ENCODE results near the gene ZNF799.

The ZNF799 gene

DNA sequence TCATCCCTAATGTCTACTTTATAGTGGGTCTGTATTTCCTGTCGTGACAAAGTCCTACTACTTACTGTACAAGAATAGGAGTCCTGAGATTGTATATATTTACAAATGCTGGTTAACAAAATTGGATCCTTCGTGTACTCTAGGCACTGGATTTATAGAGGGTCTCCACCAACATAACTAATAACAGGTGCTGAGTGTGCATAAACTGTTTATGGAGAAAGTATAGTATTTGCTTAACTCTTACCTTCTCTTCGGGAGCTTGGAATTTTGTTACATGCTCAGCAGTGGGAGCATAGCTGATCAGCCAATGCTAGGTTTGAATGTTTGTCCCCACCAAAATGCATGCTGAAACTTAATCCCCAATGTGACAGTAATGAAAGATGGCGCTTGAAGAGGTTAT lies 47.7 kb downstream of the ZNF799 start:
- no peak for DNase-seq

DNA sequence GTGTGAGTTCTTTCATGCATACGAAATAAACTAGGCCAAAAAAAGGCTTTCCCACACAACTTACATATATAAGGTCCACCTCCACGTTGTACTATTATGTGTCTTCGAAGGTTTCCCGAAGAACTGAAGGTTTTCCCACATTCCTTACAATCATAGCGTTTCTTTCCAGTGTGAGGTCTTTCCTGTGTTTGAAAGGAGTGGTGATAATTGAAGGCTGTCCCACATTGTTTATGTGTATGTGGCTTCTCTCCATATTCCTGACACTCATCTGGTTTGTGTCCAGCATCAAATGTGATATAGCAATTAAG lies 50.2 kb downstream of the ZNF799 start:
- peak; percentile 26 for DNase-seq

DNA sequence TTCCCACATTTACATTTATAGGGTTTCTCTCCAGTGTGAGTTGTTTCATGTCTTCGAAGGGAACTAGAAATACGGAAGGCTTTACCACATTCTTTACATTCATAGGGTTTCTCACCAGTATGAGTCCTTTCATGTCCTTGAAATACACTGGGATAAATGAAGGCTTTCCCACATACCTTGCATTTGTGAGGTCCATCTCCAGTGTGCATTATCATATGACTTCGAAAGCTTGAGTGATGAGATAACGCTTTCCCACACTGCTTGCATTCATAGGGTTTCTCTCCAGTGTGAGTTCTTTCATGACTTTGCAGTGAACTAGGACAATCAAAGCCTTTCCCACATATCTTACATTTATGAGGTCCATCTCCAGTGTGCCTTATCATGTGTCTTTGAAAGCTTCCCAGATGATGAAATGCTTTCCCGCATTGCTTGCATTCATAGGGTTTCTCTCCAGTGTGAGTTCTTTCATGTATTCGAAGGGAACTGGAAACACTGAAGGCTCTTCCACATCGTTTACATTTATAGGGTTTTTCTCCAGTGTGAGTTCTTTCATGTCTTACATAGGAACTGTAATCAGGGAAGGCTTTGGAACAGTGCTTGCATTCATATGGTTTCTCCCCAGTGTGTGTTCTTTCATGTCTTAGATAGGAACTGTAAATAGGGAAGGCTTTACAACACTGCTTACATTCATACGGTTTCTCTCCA lies 50.7 kb downstream of the ZNF799 start:
- DNase-seq = peak; percentile 31

DNA sequence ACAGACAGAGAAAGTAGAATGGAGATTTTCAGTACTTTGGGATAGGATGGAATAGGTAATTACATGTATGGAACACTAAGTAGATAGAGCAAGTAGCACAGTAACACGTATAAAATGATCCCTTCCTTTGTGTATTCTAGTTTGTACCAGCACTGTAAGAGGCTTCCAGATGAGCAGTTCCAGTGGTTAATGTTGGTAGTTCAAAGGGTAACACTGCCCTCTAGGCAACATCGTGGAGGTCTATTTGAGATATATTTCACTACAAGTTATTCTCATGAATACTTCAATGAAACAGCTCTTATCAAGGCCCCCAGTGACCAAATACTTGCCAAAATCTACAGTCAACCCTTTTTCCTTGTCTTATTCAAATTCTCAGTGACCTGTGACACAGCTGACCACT lies 54.2 kb downstream of the ZNF799 start:
- DNase-seq = peak; percentile 85

DNA sequence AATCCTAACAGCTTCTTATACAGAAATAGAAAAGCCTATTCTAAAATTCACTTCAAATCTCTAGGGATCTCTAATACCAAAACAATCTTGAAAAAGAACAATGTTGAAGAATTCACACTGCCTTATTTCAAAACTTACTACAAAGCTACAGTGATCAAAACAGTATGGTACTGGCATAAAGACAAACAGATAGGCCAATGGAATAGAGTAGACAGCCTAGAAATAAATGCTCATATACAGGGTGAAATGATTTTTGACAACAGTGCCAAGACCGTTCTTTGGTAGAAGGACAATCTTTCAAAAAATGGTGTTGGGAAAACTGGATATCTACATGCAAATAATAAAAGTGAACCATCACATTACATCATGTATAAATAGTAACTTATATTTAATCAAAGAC lies 55.9 kb downstream of the ZNF799 start:
- no peak for DNase-seq
